ENCODE data around the gene NLRP1. TPM values are rescaled to one million over a fixed set of nuclear protein-coding genes. Genes with fewer than 3 reads are reported as not detected.

Gene NLRP1
- total and polyA plus RNA-seq, 2 donors (not counting 3 experiments of a cell fraction or from before 2014, with no cell fraction given): 43.8 to 53.9 TPM

GRCh38 chr17:5472511-5472910 lies 111.8 kb downstream of the NLRP1 start:
- intact Hi-C loops (cut with micrococcal nuclease) (no loop called here), dilution Hi-C loops (cut with MboI; ENCODE audit: extremely low pct_ligation_motif_present, low sequenced_read_pairs) (no loop called here)
- peaks cover 12% of the 10 kb centered on the region for H3K79me2 ChIP-seq (ENCODE audit: control insufficient read depth, insufficient read depth, low read length)
- no peaks in the 10 kb centered on the region for H3K27me3 ChIP-seq (ENCODE audit: control insufficient read depth in 2 of 2, insufficient read depth in 2 of 2, low read length in 2 of 2)
- ChIA-PET POLR2A (no interaction called here), CTCF (no interaction called here)
- no peaks in the 10 kb centered on the region for H3K9me3 ChIP-seq (replicated peaks; ENCODE audit: control insufficient read depth, insufficient read depth, low read length)
- DNase-seq (ENCODE audit: low read depth, low spot score): no peak
- H3K27ac ChIP-seq (ENCODE audit: insufficient read depth, low read depth, low read length): no peak overlapping the region
- TF ChIP-seq JUN (IDR thresholded peaks at IDR 0.05; ENCODE audit: borderline replicate concordance, insufficient read depth, insufficient read length, low read depth): no peak
- no peak for TF ChIP-seq POLR2A (IDR thresholded peaks at IDR 0.05; ENCODE audit: low read depth, low read length)
- TF ChIP-seq EZH2 (IDR thresholded peaks at IDR 0.05; ENCODE audit: borderline replicate concordance, low read depth, low read length, severe bottlenecking): no peak
- TF ChIP-seq, protein P1, sequence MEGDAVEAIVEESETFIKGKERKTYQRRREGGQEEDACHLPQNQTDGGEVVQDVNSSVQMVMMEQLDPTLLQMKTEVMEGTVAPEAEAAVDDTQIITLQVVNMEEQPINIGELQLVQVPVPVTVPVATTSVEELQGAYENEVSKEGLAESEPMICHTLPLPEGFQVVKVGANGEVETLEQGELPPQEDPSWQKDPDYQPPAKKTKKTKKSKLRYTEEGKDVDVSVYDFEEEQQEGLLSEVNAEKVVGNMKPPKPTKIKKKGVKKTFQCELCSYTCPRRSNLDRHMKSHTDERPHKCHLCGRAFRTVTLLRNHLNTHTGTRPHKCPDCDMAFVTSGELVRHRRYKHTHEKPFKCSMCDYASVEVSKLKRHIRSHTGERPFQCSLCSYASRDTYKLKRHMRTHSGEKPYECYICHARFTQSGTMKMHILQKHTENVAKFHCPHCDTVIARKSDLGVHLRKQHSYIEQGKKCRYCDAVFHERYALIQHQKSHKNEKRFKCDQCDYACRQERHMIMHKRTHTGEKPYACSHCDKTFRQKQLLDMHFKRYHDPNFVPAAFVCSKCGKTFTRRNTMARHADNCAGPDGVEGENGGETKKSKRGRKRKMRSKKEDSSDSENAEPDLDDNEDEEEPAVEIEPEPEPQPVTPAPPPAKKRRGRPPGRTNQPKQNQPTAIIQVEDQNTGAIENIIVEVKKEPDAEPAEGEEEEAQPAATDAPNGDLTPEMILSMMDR (IDR thresholded peaks at IDR 0.05; ENCODE audit: extremely low read depth in 1 of 2, insufficient read depth in 1 of 2, low read depth in 1 of 2, low read length in 2 of 2): no peak
- H3K9me1 ChIP-seq (replicated peaks; ENCODE audit: control insufficient read depth, extremely low read depth, insufficient read depth, low read length): no peaks in the 10 kb centered on the region
- no peak overlapping the region for H3K4me2 ChIP-seq (ENCODE audit: insufficient read depth, low read length)
- no peaks in the 10 kb centered on the region for H3K4me1 ChIP-seq (ENCODE audit: control insufficient read depth, extremely low read depth, insufficient read depth, low read length)
- H4K20me1 ChIP-seq (replicated peaks; ENCODE audit: control insufficient read depth, extremely low read depth, insufficient read depth, low read length): no peaks in the 10 kb centered on the region
- peaks cover 7 to 15% of the 10 kb centered on the region in 2 experiments for H3K36me3 ChIP-seq (ENCODE audit: control insufficient read depth in 2 of 2, extremely low read depth in 1 of 2, insufficient read depth in 2 of 2, low read length in 2 of 2)
- BruUV-seq (replicated peaks): no TSS peak
- no peak overlapping the region for H2AFZ ChIP-seq (ENCODE audit: low read depth, low read length)
- no peak overlapping the region for H3K4me3 ChIP-seq (replicated peaks in 1 of 3; ENCODE audit: insufficient read depth in 1 of 3, low read depth in 1 of 3, low read length in 3 of 3)
- no peak for FAIRE-seq
- no peak overlapping the region for H3K9ac ChIP-seq (replicated peaks; ENCODE audit: extremely low read depth, insufficient read depth, low read length)

GRCh38 chr17:5468075-5468473 lies 116.2 kb downstream of the NLRP1 start:
- Histone ChIP-seq H3K4me2 (ENCODE audit: insufficient read depth, low read length) (peak overlapping the region; percentile 83), H3K36me3 (ENCODE audit: control insufficient read depth in 2 of 2, extremely low read depth in 1 of 2, insufficient read depth in 2 of 2, low read length in 2 of 2) (peaks cover 4% of the 10 kb centered on the region in 2 experiments), H3K4me3 (replicated peaks in 1 of 3; ENCODE audit: insufficient read depth in 1 of 3, low read depth in 1 of 3, low read length in 3 of 3) (peak overlapping the region; percentile 77 to 92 (median 87)), H3K27ac (ENCODE audit: insufficient read depth, low read depth, low read length) (no peak overlapping the region), H2AFZ (ENCODE audit: low read depth, low read length) (peak overlapping the region; percentile 77), H3K9me3 (replicated peaks; ENCODE audit: control insufficient read depth, insufficient read depth, low read length) (no peaks in the 10 kb centered on the region), H3K9ac (replicated peaks; ENCODE audit: extremely low read depth, insufficient read depth, low read length) (peak overlapping the region; percentile 55), H4K20me1 (replicated peaks; ENCODE audit: control insufficient read depth, extremely low read depth, insufficient read depth, low read length) (no peaks in the 10 kb centered on the region), H3K27me3 (ENCODE audit: control insufficient read depth in 2 of 2, insufficient read depth in 2 of 2, low read length in 2 of 2) (no peaks in the 10 kb centered on the region), H3K4me1 (ENCODE audit: control insufficient read depth, extremely low read depth, insufficient read depth, low read length) (peaks cover 7% of the 10 kb centered on the region), H3K9me1 (replicated peaks; ENCODE audit: control insufficient read depth, extremely low read depth, insufficient read depth, low read length) (no peaks in the 10 kb centered on the region), H3K79me2 (ENCODE audit: control insufficient read depth, insufficient read depth, low read length) (peaks cover 56% of the 10 kb centered on the region)
- DNase-seq (ENCODE audit: low read depth, low spot score) (no peak), FAIRE-seq (no peak)
- intact Hi-C loops (cut with micrococcal nuclease) (loop anchor here (2.0 kb wide), 1 partner anchor 29 kb away; the partner anchor contains the start of gene C1QBP), dilution Hi-C loops (cut with MboI; ENCODE audit: extremely low pct_ligation_motif_present, low sequenced_read_pairs) (no loop called here)
- no TSS peak for BruUV-seq (replicated peaks)
- TF ChIP-seq EZH2 (IDR thresholded peaks at IDR 0.05; ENCODE audit: borderline replicate concordance, low read depth, low read length, severe bottlenecking) (no peak), GATA2 (IDR thresholded peaks at IDR 0.05; ENCODE audit: insufficient read depth, insufficient read length, low read depth, low read length) (no peak), FOS (IDR thresholded peaks at IDR 0.05; ENCODE audit: borderline replicate concordance, insufficient read depth, low read length) (no peak), POLR2AphosphoS5 (IDR thresholded peaks at IDR 0.05; ENCODE audit: insufficient read depth, low read depth, low read length) (no peak), JUN (IDR thresholded peaks at IDR 0.05; ENCODE audit: borderline replicate concordance, insufficient read depth, insufficient read length, low read depth) (no peak)
- TF ChIP-seq, protein P1 (IDR thresholded peaks at IDR 0.05; ENCODE audit: extremely low read depth in 1 of 2, insufficient read depth in 1 of 2, low read depth in 1 of 2, low read length in 2 of 2): no peak
- POLR2A ChIA-PET: interaction anchor here (2.2 kb wide), 1 partner anchor 18 kb away, joined by 13 read pairs; the partner anchor contains the start of genes DERL2 and MIS12
- CTCF ChIA-PET: interaction anchor here (0.7 to 2.2 kb wide), 4 partner anchors 9 to 29 kb away, joined by 3 to 10 read pairs (median 5); partner anchors contain the start of genes C1QBP, DERL2 and MIS12

Measured in endothelial cell of umbilical vein (primary cell).